H1 (cell line): ENCODE results near the gene MRAP2. TPM values are rescaled to one million over a fixed set of nuclear protein-coding genes. Genes with fewer than 3 reads are reported as not detected.

Experiments
- CTCF ChIA-PET: fragments of 300-600 bp; sonication (Branson Sonifier 250); formaldehyde crosslinking; loops from one replicate; lab custom pipeline; 2021; ENCODE audit not compliant: partially characterized antibody; lab: Charles Lee
- POLR2A ChIA-PET: fragments of 300-600 bp; sonication (Branson Sonifier 250); formaldehyde crosslinking; loops from one replicate; lab custom pipeline; 2021; ENCODE audit warnings: inconsistent platforms; ENCODE audit not compliant: partially characterized antibody; lab: Charles Lee
- DNase-seq, 2 experiments: peaks; one replicate each; pipeline versions ENCODE4 v3.0.0 to v3.0.0-alpha.2; 2010 to 2022; ENCODE audit warnings: low spot score in 2 of 2, low read depth in 1 of 2, mixed read lengths in 1 of 2
- FAIRE-seq: peaks from 2 replicates; lab custom pipeline; 2011; peaks lifted over from hg19 to GRCh38; lab: Jason Lieb, UNC
- H2AFZ ChIP-seq: 2 replicates; pipeline ENCODE4 v1.8.1; 2012; ENCODE audit warnings: low read length, inconsistent platforms
- H2AK5ac ChIP-seq: 2 replicates; pipeline ENCODE4 v1.6.1; 2013; ENCODE audit warnings: low read depth, low read length
- H2BK120ac ChIP-seq: replicated peaks from 2 replicates; pipeline ENCODE3; 2013; ENCODE audit warnings: low read depth, low read length, inconsistent platforms
- H2BK12ac ChIP-seq: 2 replicates; pipeline ENCODE4 v1.6.1; 2013; ENCODE audit warnings: low read depth, low read length
- H2BK15ac ChIP-seq: 2 replicates; pipeline ENCODE4 v1.6.1; 2013; ENCODE audit warnings: low read length
- H2BK20ac ChIP-seq: 2 replicates; pipeline ENCODE4 v1.6.1; 2013; ENCODE audit warnings: low read length
- H2BK5ac ChIP-seq: 2 replicates; pipeline ENCODE4 v1.6.1; 2013; ENCODE audit warnings: low read depth, low read length
- H3K14ac ChIP-seq: 2 replicates; pipeline ENCODE4 v1.6.1; 2013; ENCODE audit warnings: inconsistent platforms; ENCODE audit not compliant: insufficient read length
- H3K18ac ChIP-seq: 2 replicates; pipeline ENCODE4 v1.6.1; 2013; ENCODE audit warnings: low read length; ENCODE audit errors: extremely low read depth
- H3K23ac ChIP-seq: 2 replicates; pipeline ENCODE4 v1.6.1; 2013; ENCODE audit warnings: inconsistent platforms; ENCODE audit not compliant: insufficient read length
- H3K23me2 ChIP-seq: 2 replicates; pipeline ENCODE4 v1.6.1; 2013; ENCODE audit warnings: low read depth, low read length
- H3K27ac ChIP-seq: 2 replicates; pipeline ENCODE4 v1.6.1; 2011; ENCODE audit warnings: low read depth, low read length, inconsistent platforms
- H3K27me3 ChIP-seq, 4 experiments: replicated peaks in 1 of 4; 1 replicate in 1 of 4; 2 replicates in 3 of 4; pipeline versions ENCODE4 v1.6.1 to v1.8.1; 2011 to 2013; ENCODE audit warnings: low read length in 3 of 4, mild to moderate bottlenecking in 3 of 4, inconsistent platforms in 2 of 4, mixed read lengths in 2 of 4, moderate library complexity in 1 of 4; ENCODE audit not compliant: control insufficient read depth in 3 of 4, insufficient read depth in 3 of 4; ENCODE audit errors: extremely low read depth in 1 of 4
- H3K36me3 ChIP-seq, 4 experiments: 2 replicates each; pipeline versions ENCODE4 v1.6.1 to v1.8.1; 2011 to 2013; ENCODE audit warnings: mild to moderate bottlenecking in 4 of 4, low read length in 3 of 4, moderate library complexity in 2 of 4, control low read depth in 1 of 4, inconsistent platforms in 1 of 4; ENCODE audit not compliant: insufficient read depth in 4 of 4, control insufficient read depth in 2 of 4
- H3K4ac ChIP-seq: replicated peaks from 2 replicates; pipeline ENCODE3; 2013; ENCODE audit warnings: low read length, low read depth, mixed read lengths, inconsistent platforms; ENCODE audit not compliant: insufficient read length
- H3K4me1 ChIP-seq, 4 experiments: replicated peaks in 1 of 4; 1 replicate in 1 of 4; 2 replicates in 3 of 4; pipeline versions ENCODE4 v1.6.1 to v1.8.1; 2011 to 2013; ENCODE audit warnings: low read length in 3 of 4, inconsistent platforms in 2 of 4, mixed read lengths in 1 of 4; ENCODE audit not compliant: insufficient read depth in 4 of 4, control insufficient read depth in 3 of 4
- H3K4me2 ChIP-seq, 2 experiments: 2 replicates each; pipeline versions ENCODE4 v1.6.1 to v1.8.1; 2011 to 2013; ENCODE audit warnings: low read depth in 2 of 2, low read length in 2 of 2, control low read depth in 1 of 2, inconsistent platforms in 1 of 2, mild to moderate bottlenecking in 1 of 2; ENCODE audit not compliant: insufficient read depth in 1 of 2
- H3K4me3 ChIP-seq, 4 experiments: fragments of 200-600, 300-600 bp in 1 of 4; sonication (generic), shearing (Covaris generic), sonication (Bioruptor Twin) in 1 of 4; 2 replicates each; pipeline versions ENCODE4 v1.5.1 to v1.8.1; 2011 to 2016; ENCODE audit warnings: low read length in 4 of 4, low read depth in 3 of 4, control low read depth in 2 of 4, inconsistent platforms in 2 of 4, mild to moderate bottlenecking in 2 of 4, mixed read lengths in 1 of 4, moderate library complexity in 1 of 4; ENCODE audit not compliant: insufficient read depth in 2 of 4; ENCODE audit errors: extremely low read depth in 1 of 4
- H3K56ac ChIP-seq: replicated peaks from 2 replicates; pipeline ENCODE3; 2013; ENCODE audit warnings: low read depth, mild to moderate bottlenecking, mixed read lengths, low read length, inconsistent platforms; ENCODE audit not compliant: insufficient read length
- H3K79me1 ChIP-seq: 2 replicates; pipeline ENCODE4 v1.6.1; 2013; ENCODE audit warnings: low read depth, low read length, control low read depth
- H3K79me2 ChIP-seq, 2 experiments: 2 replicates each; pipeline versions ENCODE4 v1.6.1 to v1.8.1; 2012 to 2013; ENCODE audit warnings: low read length in 2 of 2, mild to moderate bottlenecking in 2 of 2, inconsistent platforms in 1 of 2; ENCODE audit not compliant: insufficient read depth in 2 of 2, control insufficient read depth in 1 of 2
- H3K9ac ChIP-seq, 4 experiments: replicated peaks in 1 of 4; 1 replicate in 1 of 4; 2 replicates in 3 of 4; pipeline versions ENCODE4 v1.6.1 to v1.8.1; 2011 to 2013; ENCODE audit warnings: low read depth in 3 of 4, low read length in 3 of 4, control low read depth in 2 of 4, mild to moderate bottlenecking in 2 of 4, moderate library complexity in 2 of 4, inconsistent platforms in 1 of 4; ENCODE audit errors: extremely low read depth in 1 of 4
- H3K9me3 ChIP-seq, 2 experiments: 2 replicates each; pipeline versions ENCODE4 v1.6.1 to v1.8.1; 2012 to 2013; ENCODE audit warnings: mild to moderate bottlenecking in 2 of 2, moderate library complexity in 2 of 2, control low read depth in 1 of 2, inconsistent platforms in 1 of 2, low read depth in 1 of 2, low read length in 1 of 2, mixed read lengths in 1 of 2; ENCODE audit not compliant: insufficient read depth in 2 of 2
- H4K20me1 ChIP-seq, 2 experiments: replicated peaks in 1 of 2; 2 replicates each; pipeline versions ENCODE3 to v1.8.1; 2011 to 2013; ENCODE audit warnings: inconsistent platforms in 2 of 2, low read length in 2 of 2, mild to moderate bottlenecking in 1 of 2; ENCODE audit not compliant: insufficient read depth in 2 of 2, control insufficient read depth in 1 of 2
- H4K5ac ChIP-seq: 2 replicates; pipeline ENCODE4 v1.6.1; 2013; ENCODE audit warnings: low read length, low read depth, mixed read lengths, inconsistent platforms; ENCODE audit not compliant: insufficient read length
- H4K8ac ChIP-seq: 2 replicates; pipeline ENCODE4 v1.8.0; 2013; ENCODE audit warnings: mild to moderate bottlenecking, moderate library complexity, low read length, inconsistent platforms; ENCODE audit not compliant: insufficient read depth; ENCODE audit errors: extremely low read depth
- H4K91ac ChIP-seq: replicated peaks from 2 replicates; pipeline ENCODE3; 2013; ENCODE audit warnings: low read length, mixed read lengths, inconsistent platforms; ENCODE audit not compliant: insufficient read length
- BCL11A ChIP-seq, 2 experiments: IDR thresholded peaks; one replicate each; pipeline ENCODE4 v1.6.1; 2011; ENCODE audit warnings: low read depth in 2 of 2, low read length in 2 of 2, mild to moderate bottlenecking in 2 of 2
- CHD2 ChIP-seq: IDR thresholded peaks from 2 replicates; pipeline ENCODE4 v1.6.1; 2012; ENCODE audit warnings: low read length, improper control_type of control experiment
- JUN ChIP-seq: IDR thresholded peaks from 2 replicates; pipeline ENCODE4 v1.6.1; 2011; ENCODE audit warnings: low read depth, mild to moderate bottlenecking, improper control_type of control experiment, low read length
- KDM5A ChIP-seq: fragments of 200-600 bp; IDR thresholded peaks from 2 replicates; pipeline ENCODE4 v1.7.1; 2012; ENCODE audit warnings: mild to moderate bottlenecking, low read length, inconsistent platforms, mixed read lengths
- SIN3A ChIP-seq, 2 experiments: IDR thresholded peaks in 1 of 2; conservative IDR thresholded peaks in 1 of 2; 2 replicates each; pipeline ENCODE4 v1.6.1; 2011 to 2012; ENCODE audit warnings: low read length in 2 of 2, improper control_type of control experiment in 1 of 2, low read depth in 1 of 2, mild to moderate bottlenecking in 1 of 2
- WGBS, 2 experiments: shearing (Covaris generic) in 1 of 2; methylation state at CpG; one replicate each; pipeline versions ENCODE4 v1.1.6 to v1.1.7; 2013 to 2015; ENCODE audit warnings: low lambda C conversion rate in 2 of 2, mixed read lengths in 2 of 2, inconsistent platforms in 1 of 2, low coverage in 1 of 2, missing lambda C conversion rate in 1 of 2; ENCODE audit not compliant: insufficient replicate concordance in 2 of 2, insufficient coverage in 1 of 2, insufficient read length in 1 of 2; ENCODE audit errors: extremely low coverage in 1 of 2, missing lambda C conversion rate in 1 of 2; 5-methylcytosine and 5-hydroxymethylcytosine counted together
- polyA plus RNA-seq, 7 experiments: library from polyadenylated mRNA; depleted of rRNA in 3 of 7; stranded (reverse) in 5 of 7; unstranded in 2 of 7; fragments of >200 nt in 5 of 7; fragments of 200-250 nt in 2 of 7; gene quantifications; 1 replicate in 5 of 7; 2 replicates in 1 of 7; 4 replicates in 1 of 7; pipeline versions ENCODE4 v1.2.1 to v1.2.3, GENCODE V29; 2011 to 2013; ENCODE audit warnings: missing spikeins in 2 of 7, mixed read lengths in 2 of 7
- total RNA-seq: library from RNA; stranded (reverse); fragmentation: NEBNext Ultra II Directional; extraction: Animal tissue kit (Norgen Biotek cat#: 25700); gene quantifications from 2 replicates; pipeline ENCODE4 v1.2.1, GENCODE V29; 2021

The MRAP2 gene
- total and polyA plus RNA-seq, 2 of the 8 experiments (the other 6 are each of a cell fraction or from before 2014, with no cell fraction given), result 5.0 to 11.0 TPM

DNA sequence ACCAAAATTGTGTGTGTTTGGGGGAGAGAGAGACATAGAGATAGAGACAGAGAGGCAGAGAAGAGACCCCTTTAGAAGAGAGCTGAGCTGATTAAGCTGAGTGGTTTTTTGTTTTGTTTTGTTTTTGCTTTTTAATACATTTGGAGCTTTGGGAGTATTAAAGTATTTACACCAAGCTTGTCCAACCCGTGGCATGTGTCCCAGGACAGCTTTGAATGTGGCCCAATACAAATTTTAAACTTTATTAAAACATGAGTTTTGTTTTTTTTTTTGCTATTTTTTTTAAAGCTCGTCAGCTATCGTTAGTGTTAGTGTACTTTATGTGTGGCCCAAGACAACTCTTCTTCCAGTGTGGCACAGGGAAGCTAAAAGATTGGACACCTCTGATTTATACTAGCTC is 56.0 kb downstream of the MRAP2 start:
- no peak overlapping the region for H2BK5ac ChIP-seq
- no peaks in the 10 kb centered on the region for H3K9me3 ChIP-seq
- H3K18ac ChIP-seq, result no peak overlapping the region
- H4K91ac ChIP-seq, result no peak overlapping the region
- H3K27me3 ChIP-seq, result no peaks in the 10 kb centered on the region
- whole genome bisulfite sequencing, 2 experiments, result 87% methylated on average over 3 of the region's 3 CpGs; no CpG with 5 or more reads in 1 of the 2 experiments
- no peak overlapping the region for H3K4ac ChIP-seq
- no peaks in the 10 kb centered on the region for H3K23me2 ChIP-seq
- no peaks in the 10 kb centered on the region for H3K79me1 ChIP-seq
- H3K14ac ChIP-seq, result no peak overlapping the region
- no peak overlapping the region for H2BK20ac ChIP-seq
- H2AK5ac ChIP-seq, result no peak overlapping the region
- POLR2A ChIA-PET, result no interaction called here
- H3K9ac ChIP-seq, result no peak overlapping the region
- no peaks in the 10 kb centered on the region for H3K79me2 ChIP-seq
- H2AFZ ChIP-seq, result no peak overlapping the region
- no peak overlapping the region for H2BK120ac ChIP-seq
- no peak overlapping the region for H3K23ac ChIP-seq
- no peak overlapping the region for H3K4me3 ChIP-seq
- no peak overlapping the region for H4K5ac ChIP-seq
- no peak overlapping the region for H4K8ac ChIP-seq
- H3K36me3 ChIP-seq, result no peaks in the 10 kb centered on the region
- no peak overlapping the region for H3K27ac ChIP-seq
- H3K4me2 ChIP-seq, result no peak overlapping the region
- H4K20me1 ChIP-seq, result no peaks in the 10 kb centered on the region
- no peak for FAIRE-seq
- H2BK12ac ChIP-seq, result no peak overlapping the region
- DNase-seq, result no peak
- no peak overlapping the region for H3K56ac ChIP-seq
- CTCF ChIA-PET, result interaction anchor here (0.7 to 1.7 kb wide), 2 partner anchors 11 to 15 kb away, joined by 3 to 4 read pairs; no protein-coding TSS in a partner anchor
- peaks cover 4 to 26% (median 9%) of the 10 kb centered on the region in 4 experiments; a peak in 6 of 7 replicates for H3K4me1 ChIP-seq
- H2BK15ac ChIP-seq, result no peak overlapping the region
- TF ChIP-seq CHD2, result no peak
- TF ChIP-seq SIN3A (conservative IDR thresholded peaks at IDR 0.05 in 1 of 2, IDR thresholded peaks at IDR 0.05 in 1 of 2; ENCODE audit: low read depth in 1 of 2, low read length in 2 of 2), result no peak
- TF ChIP-seq KDM5A, result no peak
- TF ChIP-seq BCL11A (IDR thresholded peaks at IDR 0.05; ENCODE audit: low read depth in 2 of 2, low read length in 2 of 2), result no peak
- TF ChIP-seq JUN, result no peak
